Neural crest cell (in vitro differentiated cells): ENCODE data around the gene GARNL3. TPM values are rescaled to one million over a fixed set of nuclear protein-coding genes. Genes with fewer than 3 reads are reported as not detected.

Experiments
- DNase-seq: peaks from one replicate; pipeline ENCODE4 v3.0.0; 2021; ENCODE audit warnings: low read depth, mixed read lengths, low spot score
- H3K27ac Mint-ChIP-seq: one replicate; pipeline ENCODE4 v1.8.0; 2021; ENCODE audit warnings: mild to moderate bottlenecking, mixed read lengths; ENCODE audit not compliant: unreplicated experiment
- H3K27me3 Mint-ChIP-seq: 2 replicates; pipeline ENCODE4 v1.8.0; 2021; ENCODE audit warnings: low read depth, mild to moderate bottlenecking, mixed read lengths
- H3K36me3 Mint-ChIP-seq: 2 replicates; pipeline ENCODE4 v1.8.0; 2021; ENCODE audit warnings: low read depth, mild to moderate bottlenecking, mixed read lengths
- H3K4me1 Mint-ChIP-seq: 2 replicates; pipeline ENCODE4 v1.8.0; 2021; ENCODE audit warnings: mixed read lengths
- H3K4me3 Mint-ChIP-seq: one replicate; pipeline ENCODE4 v1.8.0; 2021; ENCODE audit warnings: mild to moderate bottlenecking, mixed read lengths
- H3K9me3 Mint-ChIP-seq: 2 replicates; pipeline ENCODE4 v1.8.0; 2021; ENCODE audit warnings: mixed read lengths
- CTCF ChIP-seq: fragments of 200-600 bp; sonication (generic); conservative IDR thresholded peaks from 2 replicates; pipeline ENCODE4 v1.5.0; 2021; ENCODE audit warnings: antibody characterized with exemption, mild to moderate bottlenecking
- total RNA-seq: library from RNA; stranded (reverse); gene quantifications from 2 replicates; pipeline ENCODE4 v1.2.1, GENCODE V29; 2021

The GARNL3 gene
- total RNA-seq, 1 donor from 2014 or later: 10.3 TPM

GRCh38 chr9:127418037-127418471, 153.5 kb downstream of the GARNL3 start:
- TF ChIP-seq CTCF: peak; percentile 51
- no peak for DNase-seq
- Mint-ChIP-seq H3K4me1 (peaks cover 26% of the 10 kb centered on the region), H3K4me3 (peak overlapping the region; percentile 18), H3K27ac (no peak overlapping the region), H3K9me3 (no peaks in the 10 kb centered on the region), H3K36me3 (no peaks in the 10 kb centered on the region), H3K27me3 (no peaks in the 10 kb centered on the region)

- Mint-ChIP-seq H3K27ac (no peak overlapping the region), H3K36me3 (no peaks in the 10 kb centered on the region), H3K9me3 (no peaks in the 10 kb centered on the region), H3K4me1 (peaks cover 38% of the 10 kb centered on the region), H3K4me3 (peak overlapping the region; percentile 58), H3K27me3 (no peaks in the 10 kb centered on the region)
- TF ChIP-seq CTCF: no peak
- no peak for DNase-seq
Measured at GRCh38 chr9:127419348-127419747, 154.8 kb downstream of the GARNL3 start.

GRCh38 chr9:127421057-127421456, 156.5 kb downstream of the GARNL3 start:
- H3K4me3 Mint-ChIP-seq: no peak overlapping the region
- H3K27me3 Mint-ChIP-seq: no peaks in the 10 kb centered on the region
- H3K27ac Mint-ChIP-seq: no peak overlapping the region
- H3K4me1 Mint-ChIP-seq: peaks cover 40% of the 10 kb centered on the region
- no peaks in the 10 kb centered on the region for H3K36me3 Mint-ChIP-seq
- TF ChIP-seq CTCF: no peak
- DNase-seq: no peak
- no peaks in the 10 kb centered on the region for H3K9me3 Mint-ChIP-seq

- Mint-ChIP-seq H3K9me3 (no peaks in the 10 kb centered on the region), H3K27ac (peak overlapping the region; percentile 43)
- TF ChIP-seq CTCF: no peak
Measured at GRCh38 chr9:127422133-127422782, 157.7 kb downstream of the GARNL3 start.

GRCh38 chr9:127422787-127423186, 158.2 kb downstream of the GARNL3 start:
- Mint-ChIP-seq H3K9me3 (no peaks in the 10 kb centered on the region), H3K36me3 (peaks cover 4% of the 10 kb centered on the region), H3K4me1 (peaks cover 46% of the 10 kb centered on the region), H3K27ac (peak overlapping the region; percentile 99), H3K4me3 (peak overlapping the region; percentile 94), H3K27me3 (no peaks in the 10 kb centered on the region)
- TF ChIP-seq CTCF: no peak
- DNase-seq: no peak

More at GRCh38 chr9:127422133-127422782, 157.7 kb downstream of the GARNL3 start:
- H3K36me3 Mint-ChIP-seq: peaks cover 4% of the 10 kb centered on the region
- H3K4me1 Mint-ChIP-seq: peaks cover 46% of the 10 kb centered on the region
- DNase-seq: no peak
- no peaks in the 10 kb centered on the region for H3K27me3 Mint-ChIP-seq
- peak overlapping the region; percentile 94 for H3K4me3 Mint-ChIP-seq
